KMS-11 (cell line): ENCODE measurements around the gene PAPPA2.

Source experiments
- H2AFZ ChIP-seq: fragments of 200-600 bp; sonication (generic); 2 replicates; pipeline ENCODE4 v1.6.1; 2016; ENCODE audit warnings: antibody characterized with exemption, mixed run types, low read depth
- H3K27ac ChIP-seq: fragments of 200-600 bp; sonication (generic); 2 replicates; pipeline ENCODE4 v1.6.1; 2016; ENCODE audit warnings: mild to moderate bottlenecking, mixed run types
- H3K27me3 ChIP-seq: fragments of 200-600 bp; sonication (generic); 2 replicates; pipeline ENCODE4 v1.6.1; 2017; ENCODE audit warnings: mild to moderate bottlenecking, low read depth, mixed run types, moderate library complexity; ENCODE audit not compliant: insufficient read depth
- H3K36me3 ChIP-seq: fragments of 200-600 bp; sonication (generic); 2 replicates; pipeline ENCODE4 v1.6.1; 2017; ENCODE audit warnings: mild to moderate bottlenecking, mixed run types; ENCODE audit not compliant: insufficient read depth
- H3K4me1 ChIP-seq: fragments of 200-600 bp; sonication (generic); 2 replicates; pipeline ENCODE4 v1.6.1; 2016; ENCODE audit warnings: mild to moderate bottlenecking, low read depth, mixed run types; ENCODE audit not compliant: poor library complexity, severe bottlenecking
- H3K4me2 ChIP-seq: fragments of 200-600 bp; sonication (generic); 2 replicates; pipeline ENCODE4 v1.7.0; 2016; ENCODE audit warnings: mild to moderate bottlenecking, mixed run types
- H3K4me3 ChIP-seq: fragments of 200-600 bp; sonication (generic); IDR thresholded peaks from 2 replicates; pipeline ENCODE4 v1.6.1; 2017; ENCODE audit warnings: low read depth, low read length, mixed read lengths; ENCODE audit not compliant: insufficient read depth
- H3K79me2 ChIP-seq: fragments of 200-600 bp; sonication (generic); 2 replicates; pipeline ENCODE4 v1.6.1; 2016; ENCODE audit warnings: low read depth, mixed run types; ENCODE audit not compliant: insufficient read depth
- H3K9ac ChIP-seq: fragments of 200-600 bp; sonication (generic); 2 replicates; pipeline ENCODE4 v1.6.1; 2016; ENCODE audit warnings: mild to moderate bottlenecking, mixed run types
- H4K20me1 ChIP-seq: fragments of 200-600 bp; sonication (generic); 2 replicates; pipeline ENCODE4 v1.6.1; 2016; ENCODE audit warnings: mild to moderate bottlenecking, mixed run types; ENCODE audit not compliant: insufficient read depth
- CTCF ChIP-seq: fragments of 200-600 bp; sonication (generic); conservative IDR thresholded peaks from 2 replicates; pipeline ENCODE4 v1.6.1; 2017; ENCODE audit warnings: low read depth, mild to moderate bottlenecking, antibody characterized with exemption, low read length, moderate library complexity, mixed read lengths

The PAPPA2 gene

DNA sequence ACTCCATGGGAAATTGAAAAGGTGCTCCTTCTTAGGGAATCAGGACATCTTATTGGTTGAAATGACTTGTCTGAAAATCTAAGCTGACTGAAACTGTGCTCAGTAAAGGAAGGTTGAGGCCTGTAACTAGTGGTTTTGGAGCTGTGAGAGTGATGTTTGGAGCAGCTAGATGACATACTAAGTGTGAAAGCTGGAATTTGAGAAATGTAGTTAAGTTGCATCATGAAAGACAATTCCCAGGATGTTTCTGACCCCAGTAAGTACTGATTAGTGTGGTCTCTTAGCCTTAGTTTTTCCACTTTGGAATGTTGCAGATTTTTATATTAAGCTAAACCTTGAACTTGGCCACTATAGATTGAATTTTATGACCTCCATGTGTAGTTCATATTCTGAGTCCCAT lies 154.9 kb downstream of the PAPPA2 start:
- Histone ChIP-seq H3K9ac (no peak overlapping the region), H3K36me3 (no peaks in the 10 kb centered on the region), H3K27ac (no peak overlapping the region), H3K4me2 (no peak overlapping the region), H2AFZ (no peak overlapping the region), H4K20me1 (no peaks in the 10 kb centered on the region), H3K79me2 (no peaks in the 10 kb centered on the region), H3K4me1 (no peaks in the 10 kb centered on the region), H3K4me3 (no peak overlapping the region), H3K27me3 (no peaks in the 10 kb centered on the region)
- no peak for TF ChIP-seq CTCF

GRCh38 chr1:176619261-176619660 lies 156.3 kb downstream of the PAPPA2 start:
- Histone ChIP-seq H2AFZ (no peak overlapping the region), H3K79me2 (no peaks in the 10 kb centered on the region), H4K20me1 (no peaks in the 10 kb centered on the region), H3K27me3 (no peaks in the 10 kb centered on the region), H3K4me2 (no peak overlapping the region), H3K4me3 (no peak overlapping the region), H3K9ac (no peak overlapping the region), H3K27ac (no peak overlapping the region), H3K36me3 (no peaks in the 10 kb centered on the region), H3K4me1 (no peaks in the 10 kb centered on the region)
- TF ChIP-seq CTCF: no peak

DNA sequence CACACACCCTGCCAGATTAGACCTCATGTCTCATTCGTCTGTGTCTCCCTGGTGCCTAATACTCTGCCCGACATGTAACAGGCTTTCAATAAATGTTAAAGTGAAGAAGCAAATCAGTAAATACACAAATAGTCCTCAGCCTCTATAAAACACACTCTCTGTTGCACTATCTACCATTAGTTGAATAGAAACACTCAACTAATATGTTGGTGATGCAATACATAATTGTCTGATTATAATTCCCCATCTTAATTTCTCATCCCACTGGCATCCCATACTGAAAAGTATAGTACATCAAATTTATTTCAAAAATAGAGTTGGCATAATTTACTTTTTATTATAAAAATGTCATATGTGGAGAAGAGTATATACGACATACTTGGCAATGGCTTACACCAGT lies 162.4 kb downstream of the PAPPA2 start:
- no peak overlapping the region for H3K4me2 ChIP-seq
- no peaks in the 10 kb centered on the region for H3K79me2 ChIP-seq
- TF ChIP-seq CTCF: no peak
- H3K4me3 ChIP-seq: no peak overlapping the region
- no peaks in the 10 kb centered on the region for H3K27me3 ChIP-seq
- no peak overlapping the region for H3K27ac ChIP-seq
- H4K20me1 ChIP-seq: no peaks in the 10 kb centered on the region
- no peaks in the 10 kb centered on the region for H3K4me1 ChIP-seq
- no peak overlapping the region for H2AFZ ChIP-seq
- H3K9ac ChIP-seq: no peak overlapping the region
- no peaks in the 10 kb centered on the region for H3K36me3 ChIP-seq

DNA sequence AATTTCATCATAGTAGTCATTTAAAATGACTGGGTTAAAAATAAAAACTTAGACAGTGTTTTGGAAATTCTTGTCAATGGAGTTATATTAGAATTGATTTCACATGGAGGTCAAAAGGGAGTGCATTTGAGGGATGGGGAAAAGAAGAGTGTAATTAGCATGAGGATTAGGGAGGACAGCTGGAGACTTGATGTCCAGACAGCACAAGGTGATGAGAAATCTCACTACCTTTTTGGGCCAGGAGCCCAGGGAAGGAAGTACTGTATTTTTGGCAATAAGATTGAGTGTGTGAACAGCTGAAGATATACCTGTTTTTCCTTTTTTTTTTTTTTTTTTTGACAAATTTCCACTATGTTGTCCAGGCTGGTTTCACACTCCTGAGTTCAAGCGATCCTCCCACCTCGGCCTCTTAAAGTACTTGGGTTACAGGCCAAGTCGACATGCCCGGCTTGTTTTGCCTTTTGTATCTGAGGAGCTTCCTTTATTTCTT lies 163.6 kb downstream of the PAPPA2 start:
- Histone ChIP-seq H4K20me1 (no peaks in the 10 kb centered on the region), H3K4me1 (no peaks in the 10 kb centered on the region), H3K27ac (no peak overlapping the region), H3K4me3 (no peak overlapping the region), H3K79me2 (no peaks in the 10 kb centered on the region), H2AFZ (no peak overlapping the region), H3K9ac (no peak overlapping the region), H3K27me3 (no peaks in the 10 kb centered on the region), H3K4me2 (no peak overlapping the region), H3K36me3 (no peaks in the 10 kb centered on the region)
- no peak for TF ChIP-seq CTCF
